ENCODE results near the gene UMAD1. TPM values are rescaled to one million over a fixed set of nuclear protein-coding genes. Genes with fewer than 3 reads are reported as not detected.

Gene UMAD1
- total and polyA plus RNA-seq, 2 experiments from 2014 or later, result 8.4 to 12.4 TPM

GRCh38 chr7:7701527-7701926 lies 61.0 kb downstream of the UMAD1 start (continued):
- TF ChIP-seq POLR2AphosphoS5 (IDR thresholded peaks at IDR 0.05; ENCODE audit: low read depth), result no peak

- no peaks in the 10 kb centered on the region for H3K9me3 Mint-ChIP-seq
- H3K27me3 Mint-ChIP-seq (ENCODE audit: insufficient read depth, low read depth, poor library complexity), result peaks cover 2% of the 10 kb centered on the region
- H3K36me3 Mint-ChIP-seq (ENCODE audit: low read depth), result no peaks in the 10 kb centered on the region
- no peak for TF ChIP-seq CTCF (conservative IDR thresholded peaks at IDR 0.05; ENCODE audit: low read depth in 2 of 2)
- no peak for TF ChIP-seq ZNF462 (CRISPR knock-in tag; IDR thresholded peaks at IDR 0.05)
- TF ChIP-seq ZNF114 (CRISPR knock-in tag; IDR thresholded peaks at IDR 0.05), result no peak
- no peak for TF ChIP-seq CREB1 (CRISPR knock-in tag; IDR thresholded peaks at IDR 0.05; ENCODE audit: low read depth)
- TF ChIP-seq EZH2 (IDR thresholded peaks at IDR 0.05; ENCODE audit: low read depth, unreplicated experiment), result no peak
- TF ChIP-seq ETS1 (IDR thresholded peaks at IDR 0.05), result no peak
- TF ChIP-seq REST (IDR thresholded peaks at IDR 0.05; ENCODE audit: unreplicated experiment), result no peak
- TF ChIP-seq POLR2AphosphoS5 (IDR thresholded peaks at IDR 0.05; ENCODE audit: low read depth), result no peak
- no peak for TF ChIP-seq NANOG (IDR thresholded peaks at IDR 0.05; ENCODE audit: borderline replicate concordance)
- no peak for TF ChIP-seq ZNF331 (CRISPR knock-in tag; IDR thresholded peaks at IDR 0.05; ENCODE audit: low read depth)
- TF ChIP-seq EZH2phosphoT487 (IDR thresholded peaks at IDR 0.05; ENCODE audit: unreplicated experiment), result no peak
- no peak for TF ChIP-seq JUNB (IDR thresholded peaks at IDR 0.05; ENCODE audit: unreplicated experiment)
- TF ChIP-seq STAT1 (IDR thresholded peaks at IDR 0.05; ENCODE audit: unreplicated experiment), result no peak
- peaks cover 24% of the 10 kb centered on the region for H3K4me1 ChIP-seq (ENCODE audit: insufficient read depth)
- no peak for DNase-seq (ENCODE audit: low spot score)
- ATAC-seq, result no peak
- H3K27ac Mint-ChIP-seq, result 0 out of 2 replicates have a peak overlapping the region, but pooled peaks have one; percentile 76
- H3K36me3 ChIP-seq (ENCODE audit: insufficient read depth), result no peaks in the 10 kb centered on the region
- H3K9me2 ChIP-seq (ENCODE audit: insufficient read depth), result no peaks in the 10 kb centered on the region
- H3K4me3 Mint-ChIP-seq, result no peak overlapping the region
- peaks cover 33% of the 10 kb centered on the region for H3K4me1 Mint-ChIP-seq
- no peaks in the 10 kb centered on the region for H4K20me1 ChIP-seq (replicated peaks; ENCODE audit: insufficient read depth)
- no peak overlapping the region; the same call in 1 of the 2 replicates for H3K27ac ChIP-seq (ENCODE audit: low read depth)
- H2AFZ ChIP-seq, result no peak overlapping the region
- no peak overlapping the region for H3K4me2 ChIP-seq
- H3K4me3 ChIP-seq, result no peak overlapping the region
- H3K79me2 ChIP-seq (replicated peaks; ENCODE audit: insufficient read depth), result no peaks in the 10 kb centered on the region
- no peaks in the 10 kb centered on the region for H3K27me3 ChIP-seq (ENCODE audit: insufficient read depth)
- H3F3A ChIP-seq (replicated peaks; ENCODE audit: low read depth), result no peaks in the 10 kb centered on the region
Measured at GRCh38 chr7:7702826-7703225, 62.3 kb downstream of the UMAD1 start.
